ENCODE results near the gene BICDL2. TPM values are rescaled to one million over a fixed set of nuclear protein-coding genes. Genes with fewer than 3 reads are reported as not detected.

The BICDL2 gene
- total RNA-seq, 2 donors from 2014 or later = 0.30 TPM; not detected in 1

- Mint-ChIP-seq H3K4me1 (ENCODE audit: low read depth) (peaks cover 19% of the 10 kb centered on the region), H3K36me3 (ENCODE audit: insufficient read depth in 2 of 2) (peaks cover 1 to 7% of the 10 kb centered on the region in 2 donors), H3K9me3 (no peaks in the 10 kb centered on the region), H3K27me3 (ENCODE audit: low read depth) (no peaks in the 10 kb centered on the region), H3K27ac (no peak overlapping the region), H3K4me3 (peak overlapping the region; percentile 3 to 34)
- no peak for DNase-seq
- no peak for ATAC-seq (replicated peaks in 1 of 2)
Measured at GRCh38 chr16:2982402-2982801, 54.3 kb downstream of the BICDL2 start.

- Mint-ChIP-seq H3K9me3 (no peaks in the 10 kb centered on the region), H3K27ac (no peak overlapping the region), H3K27me3 (ENCODE audit: low read depth) (no peaks in the 10 kb centered on the region), H3K36me3 (ENCODE audit: insufficient read depth in 2 of 2) (peaks cover 1 to 7% of the 10 kb centered on the region in 2 donors), H3K4me1 (ENCODE audit: low read depth) (peaks cover 19% of the 10 kb centered on the region), H3K4me3 (peak overlapping the region; percentile 48 to 91)
- ATAC-seq (replicated peaks in 1 of 2) (no peak), DNase-seq (no peak)
Measured at GRCh38 chr16:2981899-2982250, 54.9 kb downstream of the BICDL2 start.

- H3K27me3 Mint-ChIP-seq (ENCODE audit: low read depth) = no peaks in the 10 kb centered on the region
- peaks cover 19% of the 10 kb centered on the region for H3K4me1 Mint-ChIP-seq (ENCODE audit: low read depth)
- DNase-seq (no peak), ATAC-seq (replicated peaks in 1 of 2) (no peak)
- H3K27ac Mint-ChIP-seq = peak overlapping the region; percentile 90
- no peaks in the 10 kb centered on the region for H3K9me3 Mint-ChIP-seq
- H3K36me3 Mint-ChIP-seq (ENCODE audit: insufficient read depth in 2 of 2) = peaks cover 1 to 7% of the 10 kb centered on the region in 2 donors
- peak overlapping the region; percentile 48 to 91 for H3K4me3 Mint-ChIP-seq
Measured at GRCh38 chr16:2981177-2981898, 55.4 kb downstream of the BICDL2 start.

GRCh38 chr16:2980227-2981176 lies 56.2 kb downstream of the BICDL2 start, which contains the start of gene PKMYT1:
TSS of gene PKMYT1 (minus strand) at chr16:2980446. CDS start at chr16:2979657, 789 bp downstream.
- Mint-ChIP-seq H3K27ac (peak within 1 kb of the TSS; percentile 90), H3K36me3 (ENCODE audit: insufficient read depth in 2 of 2) (peaks cover 1 to 7% of the 10 kb centered on the region in 2 donors), H3K4me1 (ENCODE audit: low read depth) (peaks cover 19% of the 10 kb centered on the region), H3K9me3 (no peaks in the 10 kb centered on the region), H3K27me3 (ENCODE audit: low read depth) (no peaks in the 10 kb centered on the region), H3K4me3 (peak within 1 kb of the TSS; percentile 48 to 91)
- DNase-seq (peak; percentile 96 to 99), ATAC-seq (replicated peaks in 1 of 2) (peak; percentile 86 to 88)

- Mint-ChIP-seq H3K36me3 (ENCODE audit: insufficient read depth in 2 of 2) (peaks cover 1 to 7% of the 10 kb centered on the region in 2 donors), H3K4me3 (peak overlapping the region; percentile 48 to 91), H3K27me3 (ENCODE audit: low read depth) (no peaks in the 10 kb centered on the region), H3K4me1 (ENCODE audit: low read depth) (peaks cover 19% of the 10 kb centered on the region), H3K27ac (peak overlapping the region; percentile 60), H3K9me3 (no peaks in the 10 kb centered on the region)
- DNase-seq (peak in 1 of 2 donors; percentile 53), ATAC-seq (replicated peaks in 1 of 2) (peak; percentile 16 to 20)
Measured at GRCh38 chr16:2979669-2980226, 57.0 kb downstream of the BICDL2 start.

Other genes starting within 250 kb of the BICDL2 start
- gene PRSS33, start 249.4 kb downstream of the BICDL2 start, total RNA-seq = under 1 TPM in 1 of 2 donors, not detected in 1; 0.46 TPM
- under 1 TPM in 1 of 2 donors, not detected in 1; 0.29 TPM for gene PRSS41, start 238.5 kb downstream of the BICDL2 start, total RNA-seq
- 10 to 100 TPM in 1 of 2 donors, 1 to 10 TPM in 1; 2.4 to 10.3 TPM for gene PRSS21, start 219.7 kb downstream of the BICDL2 start, total RNA-seq
- gene ZG16B, start 206.6 kb downstream of the BICDL2 start, total RNA-seq = 1 to 10 TPM; 3.9 to 8.5 TPM
- 1 to 10 TPM in 1 of 2 donors, not detected in 1; 1.1 TPM for gene PRSS22, start 178.8 kb downstream of the BICDL2 start, total RNA-seq
- gene FLYWCH2, start 153.7 kb downstream of the BICDL2 start, total RNA-seq = 10 to 100 TPM; 26.4 to 29.1 TPM
- gene FLYWCH1, start 125.0 kb downstream of the BICDL2 start, total RNA-seq = 10 to 100 TPM; 68.5 to 76.4 TPM
- gene KREMEN2, start 72.7 kb downstream of the BICDL2 start, total RNA-seq = under 1 TPM; 0.12 TPM
- 10 to 100 TPM; 31.9 to 40.0 TPM for gene PAQR4, start 67.6 kb downstream of the BICDL2 start, total RNA-seq
- gene PKMYT1, start 56.5 kb downstream of the BICDL2 start, total RNA-seq = 100 to 1,000 TPM in 1 of 2 donors, 10 to 100 TPM in 1; 96.1 to 112 TPM
- under 1 TPM in 1 of 2 donors, not detected in 1; 0.14 TPM for gene CLDN9, start 24.0 kb downstream of the BICDL2 start, total RNA-seq
- not detected for gene CLDN6, start 18.8 kb downstream of the BICDL2 start, total RNA-seq
- 1 to 10 TPM; 3.9 to 4.0 TPM for gene TNFRSF12A, start 16.6 kb downstream of the BICDL2 start, total RNA-seq
- 10 to 100 TPM; 27.6 to 32.8 TPM for gene HCFC1R1, start 13.0 kb downstream of the BICDL2 start, total RNA-seq
- gene THOC6, start 12.9 kb downstream of the BICDL2 start, total RNA-seq = 10 to 100 TPM; 49.1 to 50.9 TPM
- 1 to 10 TPM; 2.3 to 5.2 TPM for gene MMP25, start 9.6 kb upstream of the BICDL2 start, total RNA-seq
- 1,000 to 10,000 TPM; 1,427 to 2,251 TPM for gene IL32, start 28.7 kb upstream of the BICDL2 start, total RNA-seq
- gene ZSCAN10, start 62.4 kb upstream of the BICDL2 start, total RNA-seq = under 1 TPM; 0.28 to 0.48 TPM
- under 1 TPM; 0.12 to 0.28 TPM for gene ZNF205, start 75.6 kb upstream of the BICDL2 start, total RNA-seq
- gene ZNF213, start 98.1 kb upstream of the BICDL2 start, total RNA-seq = 10 to 100 TPM; 12.2 to 16.3 TPM
- under 1 TPM in 1 of 2 donors, not detected in 1; 0.35 TPM for gene OR1F1, start 151.3 kb upstream of the BICDL2 start, total RNA-seq
- gene ZNF200, start 198.2 kb upstream of the BICDL2 start, total RNA-seq = 10 to 100 TPM; 14.8 to 15.5 TPM
- gene MEFV, start 219.7 kb upstream of the BICDL2 start, total RNA-seq = under 1 TPM; 0.14 to 0.21 TPM
- gene ZNF263, start 246.5 kb upstream of the BICDL2 start, total RNA-seq = 10 to 100 TPM; 26.0 to 30.7 TPM

Measured in activated T-cell treated with anti-CD3 and anti-CD28 coated beads, Interleukin-2, amount 50 U/mL, for 72 hours (primary cell).